Thoracic aorta (tissue), 2 donors: ENCODE data around the gene DHRSX. TPM values are rescaled to one million over a fixed set of nuclear protein-coding genes. Genes with fewer than 3 reads are reported as not detected.

Experiments used
- ATAC-seq: fragments of 150-250 bp; one replicate; pipeline ENCODE4 v1.8.0; 2017; ENCODE audit warnings: low read depth; ENCODE audit not compliant: insufficient number of reproducible peaks, low FRiP score
- DNase-seq: peaks from one replicate; pipeline ENCODE4 v3.0.0-alpha.2; 2020; ENCODE audit warnings: low spot score
- H3K27ac ChIP-seq, 2 donors: fragments of 200-600 bp; sonication (generic); 1 replicate in 1 of 2; 2 replicates in 1 of 2; pipeline ENCODE4 v1.5.1; 2016; ENCODE audit warnings: mild to moderate bottlenecking in 2 of 2, moderate library complexity in 2 of 2
- H3K27me3 ChIP-seq: fragments of 200-600 bp; sonication (generic); replicated peaks from 2 replicates; pipeline ENCODE4 v1.6.0; 2016; ENCODE audit warnings: mild to moderate bottlenecking; ENCODE audit not compliant: insufficient read depth
- H3K36me3 ChIP-seq: fragments of 200-600 bp; sonication (generic); one replicate; pipeline ENCODE4 v1.5.1; 2016
- H3K4me1 ChIP-seq, 2 donors: fragments of 200-600 bp; sonication (generic); 1 replicate in 1 of 2; 2 replicates in 1 of 2; pipeline versions ENCODE4 v1.5.1 to v1.6.0; 2016; ENCODE audit warnings: low read depth in 2 of 2, mild to moderate bottlenecking in 1 of 2; ENCODE audit not compliant: control insufficient read depth in 1 of 2
- H3K4me3 ChIP-seq: fragments of 200-600 bp; sonication (generic); 2 replicates; pipeline ENCODE4 v1.5.1; 2016; ENCODE audit warnings: mild to moderate bottlenecking
- H3K9me3 ChIP-seq: fragments of 200-600 bp; sonication (generic); 2 replicates; pipeline ENCODE4 v1.5.1; 2016
- total RNA-seq, 2 donors: library from RNA; depleted of rRNA; stranded (reverse); fragments of >200 nt; gene quantifications; one replicate each; pipeline versions ENCODE4 v1.1.0 to v1.2.3, GENCODE V29; 2016
- TF ChIP-seq, protein P1 (sequence below): fragments of 200-600 bp; sonication (generic); IDR thresholded peaks from one replicate; pipeline ENCODE4 v1.5.1; 2019; ENCODE audit warnings: antibody characterized with exemption

DHRSX gene
- total RNA-seq, 2 donors from 2014 or later: 14.9 to 16.8 TPM

DNA sequence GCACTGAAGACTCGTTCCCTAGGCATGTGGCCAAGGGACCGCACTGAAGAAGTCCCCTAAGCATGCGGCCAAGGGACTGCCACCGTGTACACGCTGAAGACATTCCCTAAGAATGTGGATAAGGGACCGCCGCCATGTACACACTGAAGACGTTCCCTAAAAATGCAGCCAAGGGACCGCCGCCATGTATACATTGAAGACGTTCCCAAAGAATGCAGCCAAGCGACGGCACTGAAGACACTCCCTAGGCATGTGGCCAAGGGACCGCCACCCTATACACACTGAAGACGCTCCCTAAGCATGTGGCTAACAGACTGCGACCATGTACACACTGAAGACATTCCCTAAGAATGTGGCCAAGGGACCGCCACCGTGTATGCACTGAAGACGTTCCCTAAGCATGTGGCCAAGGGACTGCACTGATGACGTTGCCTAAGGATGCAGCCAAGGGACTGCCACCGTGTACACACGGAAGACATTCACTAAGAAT is 31.5 kb downstream of the DHRSX start:
- DNase-seq: no peak
- Histone ChIP-seq H3K36me3 (no peaks in the 10 kb centered on the region), H3K27me3 (no peaks in the 10 kb centered on the region), H3K4me3 (no peak overlapping the region), H3K27ac (no peak overlapping the region), H3K4me1 (no peaks in the 10 kb centered on the region), H3K9me3 (no peaks in the 10 kb centered on the region)
- TF ChIP-seq, protein P1, sequence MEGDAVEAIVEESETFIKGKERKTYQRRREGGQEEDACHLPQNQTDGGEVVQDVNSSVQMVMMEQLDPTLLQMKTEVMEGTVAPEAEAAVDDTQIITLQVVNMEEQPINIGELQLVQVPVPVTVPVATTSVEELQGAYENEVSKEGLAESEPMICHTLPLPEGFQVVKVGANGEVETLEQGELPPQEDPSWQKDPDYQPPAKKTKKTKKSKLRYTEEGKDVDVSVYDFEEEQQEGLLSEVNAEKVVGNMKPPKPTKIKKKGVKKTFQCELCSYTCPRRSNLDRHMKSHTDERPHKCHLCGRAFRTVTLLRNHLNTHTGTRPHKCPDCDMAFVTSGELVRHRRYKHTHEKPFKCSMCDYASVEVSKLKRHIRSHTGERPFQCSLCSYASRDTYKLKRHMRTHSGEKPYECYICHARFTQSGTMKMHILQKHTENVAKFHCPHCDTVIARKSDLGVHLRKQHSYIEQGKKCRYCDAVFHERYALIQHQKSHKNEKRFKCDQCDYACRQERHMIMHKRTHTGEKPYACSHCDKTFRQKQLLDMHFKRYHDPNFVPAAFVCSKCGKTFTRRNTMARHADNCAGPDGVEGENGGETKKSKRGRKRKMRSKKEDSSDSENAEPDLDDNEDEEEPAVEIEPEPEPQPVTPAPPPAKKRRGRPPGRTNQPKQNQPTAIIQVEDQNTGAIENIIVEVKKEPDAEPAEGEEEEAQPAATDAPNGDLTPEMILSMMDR: no peak
- no peak for ATAC-seq

DNA sequence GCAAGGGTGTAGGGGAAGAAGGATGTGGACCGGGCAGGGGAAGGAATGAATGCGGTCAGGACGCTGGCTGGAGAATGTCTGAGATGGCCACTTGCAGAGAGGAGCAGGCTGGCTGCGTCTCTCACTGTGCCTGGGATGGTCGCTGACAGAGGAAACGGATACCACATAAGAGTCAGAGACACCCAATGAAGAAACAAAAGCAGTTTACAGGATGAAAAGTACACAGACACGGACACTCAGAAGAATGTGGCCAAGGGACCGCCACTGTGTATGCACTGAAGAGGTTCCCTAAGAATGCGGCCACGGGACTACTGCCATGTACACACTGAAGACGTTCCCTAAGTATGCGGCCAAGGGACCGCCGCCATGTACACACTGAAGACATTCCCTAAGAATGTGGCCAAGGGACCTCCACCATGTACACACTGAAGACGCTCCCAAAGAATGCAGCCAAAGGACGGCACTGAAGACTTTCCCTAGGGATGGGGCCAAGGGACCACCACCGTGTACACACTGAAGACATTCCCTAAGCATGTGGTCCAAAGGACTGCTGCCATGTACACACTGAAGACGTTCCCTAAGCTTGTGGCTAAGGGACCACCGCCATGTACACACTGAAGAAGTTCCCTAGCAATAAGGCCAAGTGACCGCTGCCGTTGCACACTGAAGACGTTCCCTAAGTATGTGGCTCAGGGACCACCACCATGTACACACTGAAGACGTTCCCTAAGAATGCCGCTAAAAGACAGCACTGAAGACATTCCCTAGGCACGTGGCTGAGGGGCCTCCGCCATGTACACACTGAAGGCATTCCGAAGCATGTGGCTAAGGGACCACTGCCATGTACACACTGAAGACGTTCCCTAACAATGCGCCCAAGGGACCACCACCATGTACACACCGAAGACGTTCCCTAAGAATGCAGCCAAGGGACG is 32.2 kb downstream of the DHRSX start:
- Histone ChIP-seq H3K27me3 (no peaks in the 10 kb centered on the region), H3K27ac (no peak overlapping the region), H3K36me3 (no peaks in the 10 kb centered on the region), H3K4me1 (no peaks in the 10 kb centered on the region), H3K9me3 (no peaks in the 10 kb centered on the region), H3K4me3 (no peak overlapping the region)
- TF ChIP-seq, protein P1: no peak
- no peak for DNase-seq
- no peak for ATAC-seq

- H3K9me3 ChIP-seq: no peaks in the 10 kb centered on the region
- peaks cover 5 to 10% of the 10 kb centered on the region in 2 donors for H3K4me1 ChIP-seq
- no peak overlapping the region for H3K4me3 ChIP-seq
- TF ChIP-seq, protein P1: no peak
- no peaks in the 10 kb centered on the region for H3K27me3 ChIP-seq
- no peak for ATAC-seq
- no peak for DNase-seq
- no peak overlapping the region for H3K27ac ChIP-seq
- H3K36me3 ChIP-seq: no peaks in the 10 kb centered on the region
Observed at GRCh38 chrX:2466876-2467656, 33.7 kb downstream of the DHRSX start.

- TF ChIP-seq, protein P1: no peak
- no peak for DNase-seq
- no peak overlapping the region for H3K4me3 ChIP-seq
- no peaks in the 10 kb centered on the region for H3K27me3 ChIP-seq
- no peaks in the 10 kb centered on the region for H3K9me3 ChIP-seq
- no peak overlapping the region for H3K27ac ChIP-seq
- ATAC-seq: no peak
- no peaks in the 10 kb centered on the region for H3K36me3 ChIP-seq
- peaks cover 10 to 21% of the 10 kb centered on the region in 2 donors for H3K4me1 ChIP-seq
Observed at GRCh38 chrX:2464677-2465166, 36.1 kb downstream of the DHRSX start.
